Measurements from ENCODE around the gene CYP11A1.

Gene CYP11A1

DNA sequence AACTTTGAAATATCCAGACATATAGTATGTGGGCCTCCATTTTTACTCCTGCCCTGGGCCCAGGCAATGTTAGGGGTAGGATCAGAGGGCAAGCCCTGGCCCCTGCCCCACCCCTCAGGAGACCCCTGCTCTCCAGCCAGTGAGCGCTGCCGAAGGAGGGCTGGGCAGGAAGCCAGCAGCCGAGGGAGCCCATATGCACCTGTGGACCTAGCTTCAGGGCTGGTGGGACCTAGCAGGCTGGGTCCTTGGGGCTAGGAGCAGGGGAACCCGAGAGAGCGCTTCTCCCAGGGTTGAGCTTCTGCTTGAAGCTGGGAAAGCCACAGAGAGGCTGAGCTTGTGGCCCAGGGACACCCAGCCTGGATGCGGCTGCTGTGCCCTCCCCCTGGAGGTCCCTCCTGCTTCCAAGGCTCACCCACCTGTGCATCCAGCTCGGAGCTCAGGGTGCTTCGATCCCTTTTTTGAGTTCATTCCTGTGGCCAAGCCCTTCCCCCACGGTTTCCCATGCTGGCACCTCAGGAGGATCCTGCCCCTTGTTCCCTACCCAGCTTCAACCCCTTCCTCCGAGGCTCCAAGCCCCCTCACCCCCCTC is 21.0 kb upstream of the CYP11A1 start:
- DNase-seq (ENCODE audit: low spot score), result no peak

- no peak for DNase-seq (ENCODE audit: low spot score)
Observed at GRCh38 chr15:74387621-74388362, 20.3 kb upstream of the CYP11A1 start.

DNA sequence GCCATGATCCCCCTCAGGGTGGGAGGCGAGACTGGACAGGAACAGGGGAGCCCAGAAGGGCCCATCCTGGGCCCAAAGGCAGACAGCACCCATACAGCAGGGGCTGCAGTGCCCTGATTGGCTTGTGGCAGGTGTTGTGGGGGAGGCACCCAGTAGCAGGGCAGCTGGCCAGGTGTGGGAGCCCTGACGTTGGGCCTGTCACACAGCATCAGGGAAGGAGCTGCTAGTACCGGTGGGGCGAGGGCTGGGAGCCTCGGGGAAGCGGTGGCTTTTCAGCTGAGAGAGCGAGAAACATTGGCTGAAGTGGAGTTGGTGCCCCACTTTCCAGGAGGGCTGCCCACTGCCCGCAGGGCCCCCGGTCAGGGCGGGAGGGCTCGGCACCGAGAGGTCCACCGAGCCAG is 19.7 kb upstream of the CYP11A1 start:
- peak; percentile 46 for DNase-seq (ENCODE audit: low spot score)

GRCh38 chr15:74386496-74387140 is 19.2 kb upstream of the CYP11A1 start:
- no peak for DNase-seq (ENCODE audit: low spot score)

GRCh38 chr15:74385733-74386132 is 18.3 kb upstream of the CYP11A1 start:
- DNase-seq (ENCODE audit: low spot score), result no peak

- DNase-seq (ENCODE audit: low spot score), result no peak
Observed at GRCh38 chr15:74384881-74385643, 17.6 kb upstream of the CYP11A1 start.

- no peak for DNase-seq (ENCODE audit: low spot score)
Observed at GRCh38 chr15:74384566-74384880, 17.1 kb upstream of the CYP11A1 start.

GRCh38 chr15:74383695-74384565 is 16.5 kb upstream of the CYP11A1 start:
- DNase-seq (ENCODE audit: low spot score), result no peak

DNA sequence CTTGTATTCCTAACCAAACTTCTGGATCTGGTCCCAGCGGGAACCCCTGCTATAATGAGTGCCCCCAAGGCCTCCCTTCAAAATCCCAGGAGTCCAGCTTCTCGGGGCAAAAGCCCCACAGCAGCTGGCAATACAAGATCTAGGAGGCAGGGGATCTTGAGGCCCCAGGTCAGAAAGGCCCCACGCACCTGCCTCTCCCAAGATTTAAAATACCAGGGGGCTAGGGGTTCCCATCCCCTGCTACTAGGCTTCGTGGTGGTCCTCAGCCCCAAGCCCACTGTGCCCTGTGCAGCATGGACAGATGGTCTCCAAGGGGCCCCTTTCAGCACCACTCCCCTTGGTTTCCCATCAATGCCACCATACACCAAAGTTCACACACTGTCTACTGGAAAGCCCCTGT is 15.8 kb upstream of the CYP11A1 start:
- DNase-seq (ENCODE audit: low spot score), result no peak

GRCh38 chr15:74382004-74382816 is 14.8 kb upstream of the CYP11A1 start:
- DNase-seq (ENCODE audit: low spot score), result peak; percentile 99

GRCh38 chr15:74381481-74381880 is 14.0 kb upstream of the CYP11A1 start:
- no peak for DNase-seq (ENCODE audit: low spot score)

DNA sequence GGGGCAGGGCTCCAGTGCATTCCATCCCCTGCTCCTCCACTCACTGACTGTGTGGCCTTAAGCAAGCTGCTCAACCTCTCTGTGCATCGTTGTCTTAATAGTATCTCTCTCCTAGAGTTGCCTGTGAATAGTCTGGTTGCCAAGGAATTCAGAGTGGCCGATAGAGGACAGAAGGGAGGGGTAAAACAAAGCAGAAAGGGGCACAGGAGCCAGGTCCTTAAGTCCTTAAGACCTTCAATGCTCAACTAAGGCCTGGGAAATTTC is 13.7 kb upstream of the CYP11A1 start:
- no peak for DNase-seq (ENCODE audit: low spot score)

DNA sequence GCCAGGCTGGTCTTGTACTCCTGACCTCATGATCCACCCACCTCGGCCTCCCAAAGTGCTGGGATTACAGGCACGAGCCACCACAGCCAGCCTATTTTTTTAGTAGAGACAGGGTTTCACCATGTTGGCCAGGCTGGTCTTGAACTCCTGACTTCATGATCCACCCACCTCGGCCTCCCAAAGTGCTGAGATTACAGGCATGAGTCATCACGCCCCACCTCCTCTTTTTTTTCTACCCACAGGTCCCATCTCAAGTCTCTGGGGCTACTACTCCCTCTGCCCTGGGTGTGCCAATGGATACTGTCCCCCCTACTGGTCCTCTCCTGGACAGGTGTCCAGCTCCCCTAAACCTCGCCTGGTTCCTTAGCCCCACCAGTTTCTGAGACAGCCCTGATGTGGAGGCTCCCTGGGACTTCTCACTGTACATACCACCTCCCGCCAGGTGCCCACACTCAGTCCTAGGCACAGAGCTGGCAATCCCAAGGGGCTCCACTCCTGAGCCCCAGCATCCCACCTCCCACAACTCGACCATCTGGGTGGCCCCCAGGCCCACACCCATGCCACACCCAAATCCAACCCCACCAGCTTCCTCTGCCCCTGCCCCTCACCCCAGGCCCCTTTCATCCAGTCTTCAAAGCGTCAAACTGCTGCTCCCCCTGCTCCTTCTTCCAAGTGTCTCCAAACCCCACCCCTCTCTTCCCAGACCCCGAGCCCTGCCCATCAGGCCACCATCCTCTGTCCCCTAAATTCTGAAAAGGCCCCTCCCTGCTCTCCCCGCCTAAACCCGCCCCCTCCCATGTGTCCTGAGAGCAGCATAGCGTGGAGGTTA is 13.1 kb upstream of the CYP11A1 start:
- DNase-seq (ENCODE audit: low spot score), result peak; percentile 26

DNA sequence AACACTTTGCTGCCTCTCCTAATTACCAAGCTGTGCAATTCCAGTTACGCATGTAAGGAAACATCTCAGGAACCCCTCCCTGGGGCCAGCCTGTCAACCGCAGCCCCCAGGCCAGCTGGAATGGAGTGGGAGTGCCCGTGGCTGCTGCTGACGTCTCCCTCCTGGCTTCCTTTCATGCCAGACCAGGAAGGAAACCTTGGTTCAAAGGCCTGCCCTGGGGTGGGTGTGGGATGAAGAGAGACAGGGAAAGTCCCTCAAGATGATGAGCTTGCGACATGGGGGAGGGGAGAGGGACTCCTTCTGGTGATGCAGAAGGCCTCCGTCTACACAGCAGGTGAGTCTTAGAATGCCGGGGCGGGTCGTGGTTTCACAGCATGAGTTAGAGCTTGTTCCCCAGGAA is 11.4 kb upstream of the CYP11A1 start:
- DNase-seq (ENCODE audit: low spot score), result no peak

GRCh38 chr15:74377831-74378766 is 10.7 kb upstream of the CYP11A1 start:
- no peak for DNase-seq (ENCODE audit: low spot score)

DNA sequence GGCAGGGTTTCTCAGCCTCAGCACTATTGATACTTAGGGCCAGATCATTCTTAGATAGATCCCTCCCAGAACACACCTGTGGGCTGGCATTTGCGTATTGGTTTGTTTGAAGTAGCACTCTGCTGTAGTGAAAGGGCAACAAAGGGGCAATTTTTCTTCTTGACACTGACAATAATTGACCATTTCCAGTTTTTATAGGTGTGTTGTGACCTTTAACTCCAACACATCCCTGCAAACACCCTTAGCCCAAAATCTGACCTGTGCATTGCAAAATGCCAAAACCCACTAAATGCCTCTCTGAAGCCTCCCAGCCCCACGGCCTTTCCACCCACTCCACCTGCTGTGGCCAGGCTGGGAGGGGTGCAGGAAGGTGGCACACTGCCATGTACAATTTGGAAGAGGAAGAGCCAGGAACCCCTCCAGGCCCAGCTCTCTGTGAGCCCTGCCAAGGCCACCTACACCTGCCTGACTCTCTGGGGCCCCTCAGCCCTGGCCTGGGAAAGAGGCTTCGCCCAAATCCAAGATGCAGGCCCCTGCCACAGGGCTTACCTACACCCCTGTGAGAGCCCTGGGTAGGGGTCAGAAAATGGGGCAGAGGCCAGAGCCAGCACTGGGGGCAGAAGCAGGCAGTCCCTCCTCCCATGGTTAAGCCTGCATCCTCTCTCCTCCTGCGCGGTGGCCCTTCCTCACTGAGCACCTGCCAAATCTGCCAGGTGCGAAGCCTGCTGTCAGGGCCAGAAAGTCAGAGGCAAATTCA is 9.6 kb upstream of the CYP11A1 start:
- DNase-seq (ENCODE audit: low spot score), result no peak

DNA sequence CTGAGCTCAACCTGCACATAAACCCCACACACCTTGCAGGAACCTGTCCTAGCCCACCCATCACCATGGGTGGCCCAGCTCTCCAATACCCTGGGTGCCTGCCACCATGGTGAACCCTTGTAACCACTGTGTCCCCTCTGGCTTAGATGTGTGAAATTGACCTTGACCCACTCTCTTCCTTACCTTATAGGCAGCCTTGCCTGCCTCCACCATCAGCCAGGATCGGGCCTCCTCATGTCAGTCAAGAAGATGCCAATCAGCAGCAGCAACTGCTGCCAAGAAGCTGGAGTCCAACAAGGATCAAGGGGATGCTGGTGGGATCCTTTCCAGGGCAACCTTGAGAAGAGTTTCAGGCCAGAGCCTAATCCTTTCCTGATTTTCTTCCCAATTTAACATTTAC is 8.8 kb upstream of the CYP11A1 start:
- DNase-seq (ENCODE audit: low spot score), result no peak

- DNase-seq (ENCODE audit: low spot score), result peak; percentile 76
Observed at GRCh38 chr15:74375303-74375693, 7.9 kb upstream of the CYP11A1 start.
